Measurements from ENCODE around the gene FAM167B.

GRCh38 chr1:32250893-32251716 is 4.1 kb downstream of the FAM167B start, which contains the start of gene LCK:
- TF ChIP-seq, protein P1, sequence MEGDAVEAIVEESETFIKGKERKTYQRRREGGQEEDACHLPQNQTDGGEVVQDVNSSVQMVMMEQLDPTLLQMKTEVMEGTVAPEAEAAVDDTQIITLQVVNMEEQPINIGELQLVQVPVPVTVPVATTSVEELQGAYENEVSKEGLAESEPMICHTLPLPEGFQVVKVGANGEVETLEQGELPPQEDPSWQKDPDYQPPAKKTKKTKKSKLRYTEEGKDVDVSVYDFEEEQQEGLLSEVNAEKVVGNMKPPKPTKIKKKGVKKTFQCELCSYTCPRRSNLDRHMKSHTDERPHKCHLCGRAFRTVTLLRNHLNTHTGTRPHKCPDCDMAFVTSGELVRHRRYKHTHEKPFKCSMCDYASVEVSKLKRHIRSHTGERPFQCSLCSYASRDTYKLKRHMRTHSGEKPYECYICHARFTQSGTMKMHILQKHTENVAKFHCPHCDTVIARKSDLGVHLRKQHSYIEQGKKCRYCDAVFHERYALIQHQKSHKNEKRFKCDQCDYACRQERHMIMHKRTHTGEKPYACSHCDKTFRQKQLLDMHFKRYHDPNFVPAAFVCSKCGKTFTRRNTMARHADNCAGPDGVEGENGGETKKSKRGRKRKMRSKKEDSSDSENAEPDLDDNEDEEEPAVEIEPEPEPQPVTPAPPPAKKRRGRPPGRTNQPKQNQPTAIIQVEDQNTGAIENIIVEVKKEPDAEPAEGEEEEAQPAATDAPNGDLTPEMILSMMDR (conservative IDR thresholded peaks at IDR 0.05; ENCODE audit: low read depth, low read length) = no peak
- TF ChIP-seq EZH2phosphoT487 (IDR thresholded peaks at IDR 0.05; ENCODE audit: borderline replicate concordance, low read length) = no peak
